Measurements from ENCODE around the gene ETFA.

ETFA gene

GRCh38 chr15:76340803-76341365 lies 29.6 kb upstream of the ETFA start:
- no peak for DNase-seq (ENCODE audit: low spot score)
- TF ChIP-seq CTCF (conservative IDR thresholded peaks at IDR 0.05; ENCODE audit: low read depth) = no peak
- CTCF ChIA-PET = no interaction called here
- H3K27ac ChIP-seq = 0 out of 2 replicates have a peak overlapping the region, but pooled peaks have one; percentile 86
- POLR2A ChIA-PET (ENCODE audit: low non-redundant PET) = interaction anchor here (0.7 kb wide), 1 partner anchor 107 kb away, joined by 3 read pairs; no protein-coding TSS in a partner anchor

GRCh38 chr15:76340198-76340802 lies 29.0 kb upstream of the ETFA start:
- CTCF ChIA-PET = no interaction called here
- POLR2A ChIA-PET (ENCODE audit: low non-redundant PET) = no interaction called here
- peak overlapping the region; percentile 86; the same call in 1 of the 2 replicates for H3K27ac ChIP-seq
- TF ChIP-seq CTCF (conservative IDR thresholded peaks at IDR 0.05; ENCODE audit: low read depth) = no peak
- DNase-seq (ENCODE audit: low spot score) = no peak

GRCh38 chr15:76339305-76340197 lies 28.3 kb upstream of the ETFA start:
- no peak for DNase-seq (ENCODE audit: low spot score)
- ChIA-PET POLR2A (ENCODE audit: low non-redundant PET) (interaction anchor here (0.5 kb wide), 1 partner anchor 38 kb away, joined by 3 read pairs; no protein-coding TSS in a partner anchor), CTCF (no interaction called here)
- H3K27ac ChIP-seq = peak overlapping the region; percentile 86
- TF ChIP-seq CTCF (conservative IDR thresholded peaks at IDR 0.05; ENCODE audit: low read depth) = no peak

- CTCF ChIA-PET = no interaction called here
- DNase-seq (ENCODE audit: low spot score) = no peak
- POLR2A ChIA-PET (ENCODE audit: low non-redundant PET) = interaction anchor here (0.5 to 0.6 kb wide), 2 partner anchors 37 to 258 kb away, joined by 3 to 4 read pairs; no protein-coding TSS in a partner anchor
- H3K27ac ChIP-seq = peak overlapping the region; percentile 86
- TF ChIP-seq CTCF (conservative IDR thresholded peaks at IDR 0.05; ENCODE audit: low read depth) = no peak
Observed at GRCh38 chr15:76338486-76339304, 27.4 kb upstream of the ETFA start.

- DNase-seq (ENCODE audit: low spot score) = no peak
- POLR2A ChIA-PET (ENCODE audit: low non-redundant PET) = interaction anchor here (0.6 kb wide), 3 partner anchors 12 to 466 kb away, joined by 3 to 4 read pairs (median 3); no protein-coding TSS in a partner anchor
- CTCF ChIA-PET = no interaction called here
- no peak for TF ChIP-seq CTCF (conservative IDR thresholded peaks at IDR 0.05; ENCODE audit: low read depth)
- peak overlapping the region; percentile 86 for H3K27ac ChIP-seq
Observed at GRCh38 chr15:76337696-76338485, 26.6 kb upstream of the ETFA start.
